C4-2B (cell line): Measurements from ENCODE around the gene FAM200A.

ENCODE experiments used
- H3K27ac ChIP-seq: fragments of 450-650 bp; 2 replicates; pipeline ENCODE4 v1.5.1; 2017
- ZFX ChIP-seq: fragments of 450-650 bp; IDR thresholded peaks from 2 replicates; pipeline ENCODE4 v1.6.1; 2017
- TF ChIP-seq, protein P1 (sequence below): fragments of 450-650 bp; conservative IDR thresholded peaks from 2 replicates; pipeline ENCODE4 v1.5.1; 2017; ENCODE audit warnings: mild to moderate bottlenecking

FAM200A gene

GRCh38 chr7:99499371-99499720 lies 52.6 kb downstream of the FAM200A start:
- TF ChIP-seq ZFX, result no peak
- H3K27ac ChIP-seq, result peak overlapping the region; percentile 72

GRCh38 chr7:99498546-99498944 lies 53.4 kb downstream of the FAM200A start:
- TF ChIP-seq, protein P1, sequence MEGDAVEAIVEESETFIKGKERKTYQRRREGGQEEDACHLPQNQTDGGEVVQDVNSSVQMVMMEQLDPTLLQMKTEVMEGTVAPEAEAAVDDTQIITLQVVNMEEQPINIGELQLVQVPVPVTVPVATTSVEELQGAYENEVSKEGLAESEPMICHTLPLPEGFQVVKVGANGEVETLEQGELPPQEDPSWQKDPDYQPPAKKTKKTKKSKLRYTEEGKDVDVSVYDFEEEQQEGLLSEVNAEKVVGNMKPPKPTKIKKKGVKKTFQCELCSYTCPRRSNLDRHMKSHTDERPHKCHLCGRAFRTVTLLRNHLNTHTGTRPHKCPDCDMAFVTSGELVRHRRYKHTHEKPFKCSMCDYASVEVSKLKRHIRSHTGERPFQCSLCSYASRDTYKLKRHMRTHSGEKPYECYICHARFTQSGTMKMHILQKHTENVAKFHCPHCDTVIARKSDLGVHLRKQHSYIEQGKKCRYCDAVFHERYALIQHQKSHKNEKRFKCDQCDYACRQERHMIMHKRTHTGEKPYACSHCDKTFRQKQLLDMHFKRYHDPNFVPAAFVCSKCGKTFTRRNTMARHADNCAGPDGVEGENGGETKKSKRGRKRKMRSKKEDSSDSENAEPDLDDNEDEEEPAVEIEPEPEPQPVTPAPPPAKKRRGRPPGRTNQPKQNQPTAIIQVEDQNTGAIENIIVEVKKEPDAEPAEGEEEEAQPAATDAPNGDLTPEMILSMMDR, result no peak
- no peak for TF ChIP-seq ZFX

DNA sequence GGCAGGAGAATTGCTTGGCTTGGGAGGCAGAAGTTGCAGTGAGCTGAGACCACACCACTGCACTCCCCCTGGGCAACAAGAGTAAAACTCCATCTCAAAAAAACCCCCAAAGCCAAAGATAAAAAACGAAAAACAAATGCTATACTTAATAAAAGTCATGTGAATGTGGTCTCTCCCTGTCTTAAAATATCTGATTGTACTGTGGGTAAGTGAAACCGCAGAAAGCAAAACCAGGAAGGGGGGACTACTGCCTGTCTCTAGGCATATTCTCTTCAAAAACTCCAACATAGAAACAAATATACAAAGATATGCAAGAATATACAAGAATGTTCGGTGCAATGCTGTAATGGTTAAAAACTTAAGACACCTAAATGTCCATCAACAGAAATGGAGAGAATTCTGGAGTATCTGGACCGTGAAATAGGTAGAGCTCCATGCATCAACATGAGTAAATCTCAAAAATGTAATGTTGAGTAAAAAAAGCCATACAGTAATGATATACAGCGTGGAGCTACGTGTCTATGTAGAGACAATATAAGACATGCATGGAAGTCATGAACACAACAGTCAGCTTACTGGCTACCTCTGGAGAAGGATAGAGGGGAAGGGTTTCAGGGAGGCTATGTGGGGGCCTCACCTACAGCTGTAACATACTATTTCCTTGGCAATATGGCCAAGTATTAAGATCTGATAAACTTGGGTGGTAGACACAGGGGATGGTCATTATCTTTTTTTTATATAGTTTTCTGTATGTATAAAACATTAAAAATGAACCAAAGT lies 54.0 kb downstream of the FAM200A start:
- H3K27ac ChIP-seq, result no peak overlapping the region

More at GRCh38 chr7:99498546-99498944, 53.4 kb downstream of the FAM200A start:
- no peak overlapping the region for H3K27ac ChIP-seq

More for the DNA sequence above, 54.0 kb downstream of the FAM200A start:
- TF ChIP-seq, protein P1, result no peak
- no peak for TF ChIP-seq ZFX
